GM21529 (cell line): ENCODE results near the gene CSN2.
"Not testable (repeated sequence)": the region's sequence is repeated elsewhere in the genome, so short reads cannot be mapped to it uniquely, and the experiment has no call there.

Experiments used
- ATAC-seq: cut with Tn5 transposase; IDR thresholded peaks from one replicate; pipeline ENCODE4 v1.9.1; 2021; ENCODE audit not compliant: unreplicated experiment

CSN2 gene, protein sequence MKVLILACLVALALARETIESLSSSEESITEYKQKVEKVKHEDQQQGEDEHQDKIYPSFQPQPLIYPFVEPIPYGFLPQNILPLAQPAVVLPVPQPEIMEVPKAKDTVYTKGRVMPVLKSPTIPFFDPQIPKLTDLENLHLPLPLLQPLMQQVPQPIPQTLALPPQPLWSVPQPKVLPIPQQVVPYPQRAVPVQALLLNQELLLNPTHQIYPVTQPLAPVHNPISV

DNA sequence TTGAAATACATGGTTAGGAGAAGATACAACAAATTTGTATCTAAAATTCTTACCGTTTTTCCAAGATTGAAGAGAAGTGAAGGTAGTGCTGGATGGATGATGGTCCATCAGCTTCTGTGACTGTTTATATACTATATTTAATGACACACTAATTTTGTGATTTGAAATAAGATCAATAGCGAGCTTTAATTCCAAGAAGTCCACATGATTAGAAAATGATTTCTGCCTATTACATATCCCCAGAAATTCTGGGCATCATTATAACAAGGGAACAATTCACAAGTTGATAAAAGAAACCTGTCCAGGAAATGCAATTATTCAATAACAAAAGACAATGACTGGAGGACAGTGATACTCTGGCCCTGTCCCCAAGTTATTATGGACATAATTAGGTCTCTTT is at the start of gene CSN2:
CSN2 (minus strand) TSS at position 101 of the 400 bp plus-strand sequence. CDS start 4,733 bp downstream, outside the sequence.
- no peak for ATAC-seq

DNA sequence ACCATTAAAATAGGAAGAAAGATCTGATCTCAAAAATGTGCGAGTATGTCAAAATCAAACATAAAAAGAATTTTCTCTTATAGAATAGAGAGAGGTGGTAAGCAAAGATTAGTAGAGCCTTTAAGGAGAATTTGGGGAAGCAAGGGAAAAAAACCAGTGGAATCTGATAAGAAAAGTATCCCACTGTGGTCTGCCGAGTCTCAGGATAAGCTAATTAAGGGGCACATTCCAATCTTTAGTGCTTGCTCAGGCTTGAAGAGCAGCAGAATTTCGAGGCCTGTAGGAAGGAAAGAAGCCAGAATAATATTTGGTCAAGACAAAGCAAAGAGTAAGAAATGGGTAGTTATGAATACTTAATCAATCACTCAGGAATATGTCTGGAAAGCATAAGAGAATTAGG is 43.2 kb upstream of the CSN2 start:
- ATAC-seq: no peak

DNA sequence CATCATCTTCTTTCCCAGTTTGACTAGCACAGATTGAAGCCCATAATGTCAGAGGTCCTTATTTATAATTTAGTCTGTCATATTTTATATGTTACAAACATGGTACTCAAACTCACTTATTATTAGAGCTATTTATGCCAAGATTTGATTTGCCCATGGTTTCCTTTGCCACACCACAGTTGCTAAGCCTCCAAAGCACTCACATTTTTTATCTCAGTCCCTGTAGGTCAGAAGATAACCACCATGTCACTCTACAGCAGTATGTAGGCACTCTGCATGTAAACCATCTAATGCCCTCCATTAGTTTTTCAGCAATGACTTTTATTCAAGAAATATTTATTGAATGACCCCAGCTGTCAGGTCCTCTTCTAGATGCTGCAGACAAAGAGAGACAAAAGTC is 37.0 kb upstream of the CSN2 start:
- ATAC-seq: no peak

DNA sequence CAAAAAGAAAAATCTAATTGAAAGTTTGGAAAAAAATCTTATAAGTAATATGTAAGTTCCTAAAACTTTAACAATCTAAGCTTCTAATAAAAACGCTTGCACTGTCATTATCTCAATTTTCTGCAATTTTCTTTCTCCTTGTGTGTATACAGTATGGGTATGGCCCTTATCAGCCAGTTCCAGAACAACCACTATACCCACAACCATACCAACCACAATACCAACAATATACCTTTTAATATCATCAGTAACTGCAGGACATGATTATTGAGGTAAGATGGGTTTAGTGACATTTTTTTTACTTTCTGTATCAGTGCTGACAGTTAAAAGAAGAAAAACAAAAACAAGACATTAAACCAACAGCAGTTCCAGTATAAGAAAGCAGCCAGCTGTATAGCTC is 35.2 kb upstream of the CSN2 start:
- ATAC-seq: no peak

DNA sequence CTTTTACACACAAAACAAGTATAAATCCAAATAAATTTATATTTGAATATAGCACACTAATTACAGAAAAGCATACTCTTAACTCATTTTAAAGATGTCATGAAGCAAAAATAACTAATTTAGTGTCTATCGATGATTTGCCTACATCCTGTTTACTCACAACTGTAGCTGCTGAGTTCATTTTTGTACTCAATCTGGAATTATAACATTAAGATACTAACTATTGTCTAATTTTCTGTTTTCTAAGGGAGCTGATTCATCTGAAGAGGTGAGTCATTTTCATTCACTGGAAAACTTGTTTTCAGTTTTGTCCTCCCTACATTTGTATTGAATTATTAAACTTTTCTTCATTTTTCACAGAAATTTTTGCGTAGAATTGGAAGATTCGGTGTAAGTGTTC is 33.9 kb upstream of the CSN2 start:
- no peak for ATAC-seq

DNA sequence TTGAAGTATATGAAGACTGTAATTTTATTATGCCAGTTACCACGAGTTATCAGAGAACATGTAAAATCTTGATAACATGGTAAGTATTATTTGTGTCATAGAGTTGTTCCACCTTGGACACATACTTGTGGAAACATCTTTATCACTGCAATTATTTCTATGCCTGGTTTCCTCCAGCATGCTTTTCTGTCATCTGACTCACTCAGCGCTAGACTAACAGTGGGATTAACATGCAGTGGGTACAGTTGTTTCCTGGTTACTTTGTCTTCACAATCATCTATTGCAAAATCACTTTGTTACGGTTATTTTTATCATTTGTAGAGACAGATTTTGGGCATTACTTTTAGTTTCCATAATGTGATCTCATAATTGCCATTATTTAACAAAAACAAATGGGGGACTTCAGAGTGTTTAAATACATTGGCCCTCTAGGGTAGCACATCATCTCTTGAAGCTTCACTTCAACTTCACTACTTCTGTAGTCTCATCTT is 30.0 kb upstream of the CSN2 start, which contains the start of gene STATH:
STATH (plus strand) TSS at position 441 of the 491 bp plus-strand sequence. CDS start 2,472 bp downstream, outside the sequence.
- ATAC-seq: no peak

DNA sequence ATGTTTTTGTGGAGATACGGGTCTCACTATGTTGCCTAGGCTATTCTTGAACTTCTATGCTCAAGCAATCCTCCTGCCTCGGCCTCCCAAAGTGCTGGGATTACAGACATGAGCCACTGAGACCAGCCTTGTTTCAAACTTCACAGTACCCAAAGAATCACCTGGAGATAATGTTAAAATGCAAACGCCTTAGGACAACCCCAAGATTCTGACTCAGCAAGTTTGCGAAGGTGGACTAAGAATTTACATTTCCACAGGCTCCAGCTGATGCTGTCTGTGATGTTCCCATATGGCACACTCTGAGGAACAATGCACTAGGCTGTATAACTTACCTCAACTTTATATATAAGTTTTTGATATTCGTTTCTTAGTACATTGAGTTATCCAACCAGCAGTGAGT is 29.3 kb upstream of the CSN2 start:
- no peak for ATAC-seq

DNA sequence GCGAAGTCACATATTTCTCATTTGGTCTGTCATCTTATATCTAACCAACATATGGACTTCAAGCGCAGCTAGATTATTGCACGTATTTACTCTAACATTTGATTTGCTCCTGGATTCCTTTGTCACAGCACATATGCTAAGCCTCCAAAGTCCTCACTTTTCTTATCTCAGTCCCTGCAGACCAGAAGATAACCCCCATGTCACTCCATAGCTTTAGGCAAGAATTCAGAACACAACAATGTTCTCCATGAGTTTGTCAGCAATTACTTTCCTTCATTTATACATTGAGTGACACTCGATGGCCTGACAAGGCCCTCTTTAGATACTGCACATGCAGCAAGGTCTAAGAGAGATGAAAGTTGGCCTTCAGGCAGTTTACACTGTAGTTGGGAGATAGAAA is 25.5 kb upstream of the CSN2 start:
- no peak for ATAC-seq

DNA sequence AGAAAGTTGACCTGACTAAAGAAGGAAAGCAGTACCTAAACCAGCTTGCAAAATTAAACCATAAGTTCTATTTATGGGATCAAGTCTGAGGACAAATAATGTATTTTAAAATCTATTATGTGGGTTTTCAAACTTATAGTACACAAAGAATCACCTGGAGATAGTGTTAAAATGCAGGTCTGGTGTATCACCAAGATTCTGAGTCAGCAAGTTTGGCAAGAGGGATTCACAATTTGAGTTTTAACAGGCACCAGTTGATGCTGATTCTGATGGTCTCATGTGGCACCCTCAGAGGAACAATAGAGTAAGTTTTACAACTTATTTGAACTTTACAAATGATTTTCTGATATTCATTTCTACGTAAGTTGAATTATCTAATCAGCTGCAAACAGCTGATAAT is 21.1 kb upstream of the CSN2 start:
- no peak for ATAC-seq

DNA sequence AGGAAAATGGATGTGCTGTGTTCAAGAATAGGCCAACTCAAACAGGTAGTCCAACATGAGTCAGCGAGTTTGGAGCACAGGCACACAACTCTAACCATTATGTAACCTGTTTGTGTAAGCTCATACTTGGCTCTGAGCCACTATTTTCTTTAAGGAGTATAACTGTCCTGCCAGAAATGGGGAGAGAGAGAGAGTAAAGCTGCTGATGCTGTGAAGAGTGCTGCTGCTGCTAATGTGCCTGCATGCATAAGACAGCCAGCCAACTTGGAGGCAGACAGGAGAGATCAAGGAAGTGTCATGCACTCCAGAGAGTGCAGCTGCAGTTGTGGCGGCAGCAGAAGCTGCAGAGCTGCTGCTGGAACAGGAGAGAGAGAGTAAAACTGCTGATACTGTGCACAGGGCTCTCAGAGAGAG is 18.5 kb upstream of the CSN2 start:
- ATAC-seq: peak; percentile 64

DNA sequence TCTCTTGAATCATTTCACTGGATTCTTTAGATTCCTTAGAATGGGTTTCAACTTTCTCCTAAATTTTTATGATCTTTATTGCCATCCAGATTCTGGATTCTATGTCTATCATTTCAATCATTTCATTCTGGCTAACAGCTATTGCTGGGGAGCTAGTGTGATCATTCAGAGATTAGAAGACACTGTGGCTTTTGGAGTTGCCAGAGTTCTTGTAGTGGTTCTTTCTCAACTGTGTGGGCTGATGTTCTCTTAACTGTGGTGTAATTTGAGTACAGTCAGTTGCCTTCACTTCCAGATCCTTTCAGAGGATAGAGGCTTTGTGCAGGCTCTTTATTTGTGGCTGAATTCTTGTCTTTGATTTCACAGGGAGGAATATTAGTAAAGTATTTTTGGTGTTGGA is 12.1 kb upstream of the CSN2 start:
- ATAC-seq: no peak

DNA sequence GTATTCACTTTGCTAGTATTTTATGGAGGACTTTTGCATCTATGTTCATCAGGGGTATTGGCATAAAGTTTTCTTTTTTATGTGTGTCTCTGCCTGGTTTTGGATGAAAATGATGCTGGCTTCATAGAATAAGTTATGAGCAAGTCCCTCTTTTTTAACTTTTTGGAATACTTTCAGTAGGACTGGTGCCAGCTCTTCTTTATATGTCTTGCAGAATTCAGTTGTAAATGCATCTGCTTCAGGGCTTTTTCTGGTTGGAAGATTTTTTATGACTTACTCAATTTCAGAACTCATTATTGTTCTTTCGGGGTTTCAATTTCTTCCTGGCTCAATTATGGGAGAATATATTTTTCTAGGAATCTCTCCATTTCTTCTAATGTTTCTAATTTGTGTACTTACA is 9.1 kb upstream of the CSN2 start:
- ATAC-seq: no peak

DNA sequence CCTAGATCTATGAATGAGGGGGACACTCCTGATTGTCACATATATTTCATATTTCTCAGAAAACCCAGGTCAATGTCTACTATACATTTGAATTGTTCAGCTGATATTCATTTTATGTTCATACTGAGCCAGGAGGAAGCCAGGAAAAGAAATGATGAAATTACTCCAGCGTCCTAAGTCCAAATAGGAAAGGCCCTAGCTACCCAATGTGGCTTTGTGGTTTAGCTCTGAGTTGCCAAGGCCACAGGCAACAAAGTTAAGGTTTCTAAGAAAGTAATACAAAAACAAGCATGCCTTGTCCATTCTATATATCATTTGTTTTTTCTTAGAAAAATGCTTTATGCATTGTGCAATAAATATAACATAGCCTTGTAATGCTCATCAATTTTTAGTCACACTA is 4.5 kb upstream of the CSN2 start:
- no peak for ATAC-seq

DNA sequence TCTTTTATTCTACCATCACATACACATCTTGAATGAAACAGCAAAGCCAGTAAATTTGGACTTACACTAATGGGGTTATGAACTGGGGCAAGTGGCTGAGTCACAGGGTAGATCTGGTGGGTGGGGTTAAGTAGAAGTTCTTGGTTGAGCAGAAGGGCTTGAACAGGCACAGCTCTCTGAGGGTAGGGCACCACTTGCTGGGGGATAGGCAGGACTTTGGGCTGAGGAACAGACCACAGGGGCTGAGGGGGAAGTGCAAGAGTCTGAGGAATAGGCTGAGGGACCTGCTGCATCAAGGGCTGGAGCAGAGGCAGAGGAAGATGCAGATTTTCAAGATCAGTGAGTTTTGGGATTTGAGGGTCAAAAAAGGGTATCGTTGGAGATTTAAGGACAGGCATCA is 8.3 kb downstream of the CSN2 start:
- no peak for ATAC-seq

DNA sequence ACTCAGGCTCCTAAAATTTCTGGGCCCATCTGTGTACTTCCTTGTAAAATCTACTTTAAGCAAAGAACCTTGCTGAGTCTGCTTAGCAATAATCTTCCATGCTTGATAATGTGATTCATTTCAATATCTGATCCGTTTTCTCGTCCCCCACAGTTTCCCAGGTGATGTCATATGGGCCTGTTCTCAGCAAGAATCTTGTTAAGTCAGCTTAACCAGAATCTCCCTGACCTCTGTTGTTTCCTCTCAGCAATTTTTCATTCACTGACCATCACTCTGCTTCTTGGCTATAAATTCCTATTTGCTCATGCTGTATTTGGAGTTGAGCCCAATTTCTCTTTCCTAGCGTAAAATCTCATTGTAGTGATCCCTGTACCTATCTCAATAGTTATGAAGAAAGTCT is 13.9 kb downstream of the CSN2 start:
- no peak for ATAC-seq

DNA sequence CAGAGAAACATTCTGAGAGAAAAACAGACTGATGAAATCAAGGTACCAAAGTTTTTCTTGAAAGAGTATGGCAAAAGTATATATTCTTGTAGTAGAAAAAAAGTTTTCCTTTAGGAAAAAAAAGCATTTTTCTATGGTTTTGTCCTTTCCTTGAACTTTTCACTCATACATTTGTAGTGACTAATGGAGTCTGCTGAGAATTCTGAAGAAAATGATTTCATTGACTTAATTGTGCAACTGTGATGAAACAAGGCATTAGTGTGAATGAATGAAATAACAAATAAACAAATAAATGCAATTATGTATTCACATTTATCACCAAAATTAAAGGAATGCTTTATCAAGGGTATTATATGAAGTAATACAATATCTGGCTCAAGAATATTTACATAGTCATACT is 29.0 kb downstream of the CSN2 start:
- no peak for ATAC-seq

DNA sequence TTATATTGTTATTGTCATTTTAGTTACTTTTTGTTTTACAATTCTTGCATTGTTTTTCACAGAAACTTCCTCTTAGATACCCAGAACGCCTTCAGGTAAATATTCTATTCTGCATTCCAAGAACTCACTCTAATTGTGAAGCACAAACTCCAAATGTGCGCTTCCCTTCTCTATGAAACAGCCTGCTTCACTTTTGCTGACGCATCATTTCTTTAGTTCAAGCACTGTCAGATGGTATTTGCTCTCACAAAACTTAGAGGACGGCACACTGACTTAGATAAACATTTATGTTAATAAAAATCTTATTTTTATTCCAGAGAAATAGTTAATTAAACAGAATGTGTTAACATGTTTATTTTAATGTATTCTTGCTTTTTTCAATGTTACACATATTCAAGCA is 31.4 kb downstream of the CSN2 start:
- no peak for ATAC-seq

DNA sequence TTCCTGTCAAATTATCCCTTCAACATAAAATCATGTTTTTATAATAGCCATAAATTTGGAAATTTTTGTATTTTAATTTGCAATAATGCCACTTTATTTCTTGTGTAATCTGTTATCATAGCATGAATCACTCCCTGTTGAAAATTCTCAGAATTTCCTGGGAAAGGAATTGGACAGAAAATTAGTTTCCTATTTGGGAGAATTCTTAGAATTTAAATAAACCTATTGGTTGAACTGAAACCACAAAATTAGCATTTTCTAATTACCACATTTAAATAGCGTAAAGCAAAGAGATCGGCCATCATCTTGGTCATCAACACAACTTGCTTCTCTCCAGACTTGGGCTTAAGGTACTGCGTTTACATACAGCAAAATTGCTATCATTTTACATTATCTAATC is 34.8 kb downstream of the CSN2 start, which contains the start of gene CSN1S1:
CSN1S1 (plus strand) TSS at position 301 of the 400 bp plus-strand sequence. CDS start 1,488 bp downstream, outside the sequence.
- ATAC-seq: no peak

DNA sequence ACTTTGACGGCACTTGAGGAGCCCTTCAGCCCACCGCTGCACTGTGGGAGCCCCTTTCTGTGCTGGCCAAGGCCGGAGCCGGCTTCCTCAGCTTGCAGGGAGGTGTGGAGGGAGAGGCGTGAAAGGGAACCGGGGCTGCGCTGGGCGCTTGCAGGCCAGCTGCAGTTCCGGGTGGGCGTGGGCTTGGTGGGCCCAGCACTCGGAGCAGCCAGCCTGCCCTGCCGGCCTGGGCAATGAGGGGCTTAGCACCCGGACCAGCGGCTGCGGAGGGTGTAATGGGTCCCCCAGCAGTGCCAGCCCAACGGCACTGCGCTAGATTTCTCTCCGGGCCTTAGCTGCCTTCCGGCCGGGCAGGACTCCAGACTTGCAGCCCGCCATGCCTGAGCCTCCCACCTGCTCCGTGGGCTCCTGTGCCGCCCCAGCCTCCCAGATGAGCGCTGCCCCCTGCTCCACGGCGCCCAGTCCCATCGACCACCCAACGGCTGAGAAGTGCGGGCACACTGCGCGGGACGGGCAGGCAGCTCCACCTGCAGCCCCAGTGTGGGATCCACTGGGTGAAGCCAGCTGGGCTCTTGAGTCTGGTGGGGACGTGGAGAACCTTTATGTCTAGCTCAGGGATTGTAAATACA is 41.6 kb downstream of the CSN2 start:
- not testable (repeated sequence) for ATAC-seq

DNA sequence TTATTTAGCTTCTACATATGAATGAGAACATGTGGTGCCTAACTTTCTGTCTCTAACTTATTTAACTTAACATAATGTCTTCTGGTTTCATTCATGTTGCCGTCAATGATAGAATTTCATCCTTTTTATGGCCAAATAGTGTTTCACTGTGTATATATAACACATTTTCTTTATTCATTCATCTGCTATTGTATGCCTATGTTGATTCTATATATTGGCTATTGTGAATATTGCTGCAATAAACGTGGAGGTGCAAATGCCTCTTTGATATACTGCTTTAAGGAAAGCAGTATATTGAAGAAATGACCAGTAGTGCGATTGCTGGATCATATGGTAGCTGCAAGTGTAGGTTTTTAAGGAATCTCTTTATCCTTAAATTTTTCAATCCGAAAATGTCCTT is 44.7 kb downstream of the CSN2 start:
- no peak for ATAC-seq

DNA sequence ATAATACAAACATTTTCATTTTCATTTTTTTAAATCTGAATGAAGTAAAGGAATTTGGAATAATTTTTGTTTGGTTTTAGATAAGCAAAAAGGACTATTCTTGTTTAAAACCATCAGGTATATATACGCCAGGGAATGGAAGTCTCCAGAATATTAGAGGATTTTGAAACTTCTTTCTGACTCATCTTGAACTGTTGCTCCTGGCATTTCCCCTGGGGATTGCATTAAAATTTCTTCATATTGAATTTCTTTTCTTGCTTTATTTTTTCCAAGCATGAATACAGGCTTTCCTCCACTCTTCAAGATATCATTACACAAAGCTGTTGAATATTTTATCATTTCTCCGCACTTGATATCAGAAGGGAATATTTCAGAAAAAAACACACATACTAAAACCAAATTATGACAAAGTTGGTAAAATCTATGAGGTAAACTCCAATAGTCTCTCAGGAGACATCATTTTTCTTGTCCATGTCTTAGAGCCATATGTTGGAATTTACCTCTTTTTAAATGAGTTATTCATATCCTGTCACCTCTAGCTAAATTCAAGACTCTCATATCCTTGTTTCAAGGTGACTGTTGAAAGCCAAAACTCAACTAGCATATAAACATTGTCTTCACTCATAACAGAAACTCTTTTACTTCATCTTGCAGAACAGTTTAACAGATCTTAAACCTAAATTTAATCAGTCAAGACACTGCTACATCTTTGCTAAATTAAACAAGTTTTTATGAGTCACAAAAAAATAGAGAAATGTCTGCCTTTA is 55.3 kb downstream of the CSN2 start:
- ATAC-seq: peak; percentile 85

DNA sequence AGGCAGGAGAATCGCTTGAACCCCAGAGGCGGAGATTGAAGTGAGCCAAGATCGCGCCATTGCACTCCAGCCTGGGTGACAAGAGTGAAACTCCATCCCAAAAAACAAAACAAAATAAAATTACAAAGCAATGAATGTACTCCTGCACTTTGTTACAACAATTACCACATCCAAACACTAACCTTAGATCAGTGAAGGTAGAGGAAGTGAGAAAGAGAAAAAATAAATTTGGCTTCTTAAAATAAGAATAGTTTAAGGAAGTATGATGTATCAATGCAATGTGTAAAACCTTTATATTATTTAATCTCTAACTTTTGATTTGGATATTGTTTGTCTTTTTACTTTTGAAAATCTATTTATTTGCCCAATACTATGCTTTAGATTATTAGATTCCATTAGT is 56.3 kb downstream of the CSN2 start:
- ATAC-seq: no peak
